MM.1S (cell line): Measurements from ENCODE around the gene NXT1.

Experiments
- CTCF ChIP-seq: fragments of 300-600 bp; sonication (generic); IDR thresholded peaks from 2 replicates; pipeline ENCODE4 v1.5.1; 2016; ENCODE audit warnings: antibody characterized with exemption, low read length, mixed read lengths
- EZH2 ChIP-seq: fragments of 300-600 bp; sonication (generic); optimal IDR thresholded peaks from 2 replicates; pipeline ENCODE3; 2017; ENCODE audit warnings: low read depth, mild to moderate bottlenecking, antibody characterized with exemption, low read length, mixed read lengths
- EZH2phosphoT487 ChIP-seq: fragments of 300-600 bp; sonication (generic); IDR thresholded peaks from 2 replicates; pipeline ENCODE4 v1.6.1; 2018; ENCODE audit warnings: antibody characterized with exemption, low read length

- TF ChIP-seq CTCF, result no peak
- TF ChIP-seq EZH2phosphoT487, result no peak
- TF ChIP-seq EZH2, result no peak
Observed at GRCh38 chr20:23318347-23318746, 32.2 kb upstream of the NXT1 start.
